Upper lobe of left lung (tissue), 6 donors: Measurements from ENCODE around the gene SLC43A3. TPM values are rescaled to one million over a fixed set of nuclear protein-coding genes. Genes with fewer than 3 reads are reported as not detected.

Source experiments
- ATAC-seq, 2 donors: fragments of 200-7000 bp; cut with Tn5 transposase; one replicate each; pipeline ENCODE4 v1.9.1; 2022; ENCODE audit warnings: mild to moderate bottlenecking in 2 of 2, moderate library complexity in 2 of 2; ENCODE audit not compliant: low FRiP score in 2 of 2
- DNase-seq, 2 donors: peaks; one replicate each; pipeline ENCODE4 v3.0.0-alpha.2; 2019 to 2020
- H3K27ac ChIP-seq, 4 donors: fragments of 200-600 bp; sonication (generic); one replicate each; pipeline ENCODE4 v1.5.1; 2016 to 2019
- H3K27me3 ChIP-seq, 4 donors: fragments of 200-600 bp; sonication (generic); one replicate each; pipeline ENCODE4 v1.5.1; 2017 to 2019
- H3K36me3 ChIP-seq, 4 donors: fragments of 200-600 bp; sonication (generic); one replicate each; pipeline ENCODE4 v1.5.1; 2016 to 2019
- H3K4me1 ChIP-seq, 4 donors: fragments of 200-600 bp; sonication (generic); one replicate each; pipeline ENCODE4 v1.5.1; 2018 to 2019
- H3K4me3 ChIP-seq, 4 donors: fragments of 200-600 bp; sonication (generic); one replicate each; pipeline ENCODE4 v1.5.1; 2017 to 2019; ENCODE audit warnings: mild to moderate bottlenecking in 2 of 4, moderate library complexity in 1 of 4
- H3K9me3 ChIP-seq, 4 donors: fragments of 200-600 bp; sonication (generic); one replicate each; pipeline ENCODE4 v1.5.1; 2018 to 2019
- EP300 ChIP-seq, 4 donors: sonication (generic); formaldehyde crosslinking; IDR thresholded peaks; one replicate each; pipeline ENCODE4 v1.5.1; 2017; ENCODE audit warnings: antibody characterized with exemption in 4 of 4, control low read depth in 2 of 4
- POLR2A ChIP-seq, 4 donors: fragments of 450-650 bp; IDR thresholded peaks; one replicate each; pipeline ENCODE4 v1.5.1; 2016 to 2017; ENCODE audit warnings: antibody characterized with exemption in 4 of 4, mild to moderate bottlenecking in 2 of 4
- POLR2AphosphoS5 ChIP-seq, 2 donors: sonication (generic); formaldehyde crosslinking; IDR thresholded peaks; one replicate each; pipeline ENCODE4 v1.5.1; 2017; ENCODE audit warnings: antibody characterized with exemption in 2 of 2
- WGBS, 2 donors: methylation state at CpG; one replicate each; pipeline ENCODE4 v1.1.5; 2017 to 2018; 5-methylcytosine and 5-hydroxymethylcytosine counted together
- total RNA-seq, 6 donors: library from RNA; depleted of rRNA in 4 of 6; stranded (reverse); fragments of >200 nt in 4 of 6; gene quantifications; one replicate each; pipeline versions ENCODE4 v1.1.0 to v1.2.1, GENCODE V29; 2016 to 2021
- TF ChIP-seq, protein P1 (sequence below), 6 experiments: fragments of 450-650 bp in 4 of 6; fragments of 200-600 bp in 2 of 6; sonication (generic) in 2 of 6; IDR thresholded peaks; one replicate each; pipeline ENCODE4 v1.5.1; 2016 to 2019; ENCODE audit warnings: antibody characterized with exemption in 6 of 6
- donor health status: DM: no; HTN: no; CAD: no; lungs with moderate emphysema.
- donor health status: DM: no; HTN: yes; CAD: no; lungs with severe emphysema.

SLC43A3 gene
- total RNA-seq, 6 donors from 2014 or later, result 61.6 to 177 (median 118) TPM

DNA sequence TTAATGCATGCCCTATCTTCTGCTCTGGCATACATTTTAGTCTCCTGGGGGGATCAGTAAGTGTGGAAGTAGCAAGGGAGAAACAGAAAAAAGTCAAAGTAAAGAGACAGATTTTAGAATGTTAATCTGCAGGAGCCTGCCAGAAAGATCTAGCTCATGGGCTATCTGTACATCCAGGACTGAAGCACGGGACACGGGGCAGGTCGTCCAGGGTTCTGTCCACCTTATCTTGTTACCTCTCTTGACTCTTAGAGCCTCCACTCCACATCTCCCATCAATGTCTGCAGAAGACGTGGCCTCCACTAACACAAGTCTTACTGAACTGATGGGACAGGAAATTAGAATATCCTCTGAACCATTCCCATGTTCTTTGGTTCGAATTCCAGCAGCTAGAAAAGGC is 1.7 kb upstream of the SLC43A3 start:
- peaks cover 60 to 73% (median 66%) of the 10 kb centered on the region in 4 donors for H3K4me1 ChIP-seq
- H3K36me3 ChIP-seq, result peaks cover 0 to 10% (median 3%) of the 10 kb centered on the region in 4 donors
- H3K27me3 ChIP-seq, result no peaks in the 10 kb centered on the region
- TF ChIP-seq POLR2AphosphoS5 (IDR thresholded peaks at IDR 0.05) (no peak), POLR2A (IDR thresholded peaks at IDR 0.05) (no peak), EP300 (IDR thresholded peaks at IDR 0.05) (no peak)
- TF ChIP-seq, protein P1, sequence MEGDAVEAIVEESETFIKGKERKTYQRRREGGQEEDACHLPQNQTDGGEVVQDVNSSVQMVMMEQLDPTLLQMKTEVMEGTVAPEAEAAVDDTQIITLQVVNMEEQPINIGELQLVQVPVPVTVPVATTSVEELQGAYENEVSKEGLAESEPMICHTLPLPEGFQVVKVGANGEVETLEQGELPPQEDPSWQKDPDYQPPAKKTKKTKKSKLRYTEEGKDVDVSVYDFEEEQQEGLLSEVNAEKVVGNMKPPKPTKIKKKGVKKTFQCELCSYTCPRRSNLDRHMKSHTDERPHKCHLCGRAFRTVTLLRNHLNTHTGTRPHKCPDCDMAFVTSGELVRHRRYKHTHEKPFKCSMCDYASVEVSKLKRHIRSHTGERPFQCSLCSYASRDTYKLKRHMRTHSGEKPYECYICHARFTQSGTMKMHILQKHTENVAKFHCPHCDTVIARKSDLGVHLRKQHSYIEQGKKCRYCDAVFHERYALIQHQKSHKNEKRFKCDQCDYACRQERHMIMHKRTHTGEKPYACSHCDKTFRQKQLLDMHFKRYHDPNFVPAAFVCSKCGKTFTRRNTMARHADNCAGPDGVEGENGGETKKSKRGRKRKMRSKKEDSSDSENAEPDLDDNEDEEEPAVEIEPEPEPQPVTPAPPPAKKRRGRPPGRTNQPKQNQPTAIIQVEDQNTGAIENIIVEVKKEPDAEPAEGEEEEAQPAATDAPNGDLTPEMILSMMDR (IDR thresholded peaks at IDR 0.05), result no peak
- H3K9me3 ChIP-seq, result no peaks in the 10 kb centered on the region
- WGBS, 2 donors, result 84 to 87% methylated on average over 5 of the region's 5 CpGs
- H3K4me3 ChIP-seq, result no peak overlapping the region
- ATAC-seq (no peak), DNase-seq (no peak)
- peak overlapping the region in 3 of 4 donors; percentile 94 to 97 (median 95) for H3K27ac ChIP-seq

DNA sequence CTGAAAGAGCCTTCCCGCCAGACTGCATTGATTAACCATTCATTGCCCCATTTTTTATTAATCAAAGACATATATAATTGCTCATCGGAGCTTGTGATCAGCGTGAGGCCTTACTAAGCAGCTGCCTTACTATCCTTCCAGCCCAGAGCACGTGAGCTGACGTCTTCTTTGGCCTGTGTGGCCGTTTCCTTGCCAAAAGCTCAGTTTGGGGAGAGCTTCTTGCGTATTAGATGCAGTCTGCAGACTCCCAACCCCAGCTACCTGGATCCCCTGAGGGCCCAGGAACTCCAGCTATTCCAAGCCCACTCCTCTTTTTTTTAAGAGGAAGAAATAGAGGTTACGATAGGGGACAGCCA is 784 bp upstream of the SLC43A3 start:
- 55 to 58% methylated on average over 8 of the region's 8 CpGs for WGBS, 2 donors
- Histone ChIP-seq H3K4me3 (peak overlapping the region in 1 of 4 donors; percentile 54), H3K9me3 (no peaks in the 10 kb centered on the region)

DNA sequence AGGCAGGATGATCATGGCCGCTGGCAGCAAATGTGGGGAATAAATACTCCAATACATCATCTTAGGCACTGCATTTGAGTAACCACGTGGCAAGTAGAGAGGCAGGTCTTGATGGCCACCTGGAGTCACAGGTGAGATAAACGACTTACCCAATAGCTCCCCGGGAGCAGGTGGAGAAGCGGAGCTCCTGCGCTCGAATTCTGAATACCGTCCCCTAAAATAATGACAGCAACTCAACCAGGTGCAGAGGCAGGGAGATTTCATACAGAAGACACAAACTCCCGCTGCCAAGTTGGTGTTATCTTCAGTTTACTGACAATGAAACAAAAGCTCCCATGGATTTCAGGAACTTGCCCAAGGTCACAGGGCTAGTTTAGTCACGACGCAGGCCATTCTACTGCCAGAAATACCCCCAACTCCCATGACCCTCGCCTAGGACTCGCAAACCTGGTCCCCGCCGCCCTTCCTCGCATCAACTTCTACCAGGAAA is 437 bp downstream of the SLC43A3 start:
- ATAC-seq, result no peak
- Histone ChIP-seq H3K9me3 (no peaks in the 10 kb centered on the region), H3K4me3 (peak overlapping the region; percentile 42 to 58 (median 52)), H3K27ac (peak overlapping the region; percentile 92 to 97 (median 94)), H3K4me1 (peaks cover 45 to 56% (median 54%) of the 10 kb centered on the region in 4 donors), H3K27me3 (no peaks in the 10 kb centered on the region), H3K36me3 (peaks cover 0 to 21% (median 3%) of the 10 kb centered on the region in 4 donors)
- peak in 1 of 2 donors; percentile 53 for DNase-seq
- TF ChIP-seq EP300 (IDR thresholded peaks at IDR 0.05) (no peak), POLR2A (IDR thresholded peaks at IDR 0.05) (no peak), POLR2AphosphoS5 (IDR thresholded peaks at IDR 0.05) (no peak)
- TF ChIP-seq, protein P1 (IDR thresholded peaks at IDR 0.05), result no peak
- WGBS, 2 donors, result 6 to 17% methylated on average over 8 to 16 of the region's 16 CpGs

More for the DNA sequence above, 784 bp upstream of the SLC43A3 start:
- H3K27me3 ChIP-seq, result no peaks in the 10 kb centered on the region
- H3K4me1 ChIP-seq, result peaks cover 50 to 64% (median 63%) of the 10 kb centered on the region in 4 donors
- peak overlapping the region; percentile 92 to 97 (median 94) for H3K27ac ChIP-seq
- ATAC-seq (peak in 1 of 2 donors; percentile 56), DNase-seq (peak in 1 of 2 donors; percentile 27)
- TF ChIP-seq EP300 (IDR thresholded peaks at IDR 0.05) (no peak), POLR2A (IDR thresholded peaks at IDR 0.05) (no peak), POLR2AphosphoS5 (IDR thresholded peaks at IDR 0.05) (no peak)
- TF ChIP-seq, protein P1 (IDR thresholded peaks at IDR 0.05), result no peak
- H3K36me3 ChIP-seq, result peaks cover 0 to 18% (median 3%) of the 10 kb centered on the region in 4 donors

DNA sequence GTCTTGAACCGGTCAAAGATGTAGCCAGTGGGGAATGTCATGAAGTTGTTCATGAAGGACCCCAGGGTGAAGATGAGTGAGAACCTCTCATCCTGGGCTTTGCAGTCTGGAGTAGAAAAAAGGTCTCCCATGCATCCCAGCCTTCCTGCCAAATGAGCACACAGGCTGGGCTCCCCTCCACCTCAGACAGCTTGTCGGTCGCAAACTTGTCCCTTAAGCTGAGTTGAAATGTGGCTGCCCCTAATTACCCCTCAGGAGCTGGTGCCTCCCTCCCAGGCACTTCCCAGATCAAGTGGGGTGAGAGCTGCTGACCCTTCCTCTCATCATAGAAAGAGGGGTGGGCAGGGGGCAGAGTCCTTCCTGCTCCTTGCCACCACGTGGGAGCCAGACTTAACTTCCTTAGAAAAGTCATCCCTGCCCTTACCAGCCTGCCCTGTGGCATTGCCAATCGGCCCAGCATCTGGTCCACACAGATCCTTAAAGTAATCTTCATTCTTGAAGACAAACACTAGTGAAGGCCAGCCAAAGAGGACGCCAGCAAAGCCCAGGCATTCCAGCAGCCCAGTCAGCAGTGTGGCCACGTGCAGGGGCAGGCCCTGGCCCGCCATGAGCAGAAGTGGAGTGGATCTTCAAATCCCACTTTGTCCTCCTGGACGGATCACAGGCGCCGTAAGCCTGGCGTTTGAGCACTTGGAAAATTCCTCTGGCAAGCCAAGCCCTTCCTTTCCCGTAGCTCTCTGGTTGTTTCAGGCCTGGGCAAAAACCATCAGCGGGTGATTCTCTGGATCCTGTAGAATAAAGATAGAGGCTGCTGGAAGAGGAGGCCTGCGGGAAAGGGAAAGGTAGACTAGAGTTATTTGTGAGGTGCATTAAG is 1.1 kb downstream of the SLC43A3 start:
- TF ChIP-seq EP300 (IDR thresholded peaks at IDR 0.05) (peak in 2 of 4 donors; percentile 24 to 82), POLR2A (IDR thresholded peaks at IDR 0.05) (no peak), POLR2AphosphoS5 (IDR thresholded peaks at IDR 0.05) (peak in 1 of 2 donors; percentile 64)
- TF ChIP-seq, protein P1 (IDR thresholded peaks at IDR 0.05), result no peak
- peak overlapping the region; percentile 92 to 97 (median 94) for H3K27ac ChIP-seq
- H3K4me3 ChIP-seq, result peak overlapping the region in 3 of 4 donors; percentile 51 to 58 (median 54)
- 45 to 49% methylated on average over 9 to 15 of the region's 15 CpGs for WGBS, 2 donors
- peak; percentile 84 to 89 for DNase-seq
- peak; percentile 61 to 64 for ATAC-seq
- H3K36me3 ChIP-seq, result peaks cover 0 to 28% (median 3%) of the 10 kb centered on the region in 4 donors
- H3K27me3 ChIP-seq, result no peaks in the 10 kb centered on the region
- peaks cover 45 to 56% (median 51%) of the 10 kb centered on the region in 4 donors for H3K4me1 ChIP-seq
- no peaks in the 10 kb centered on the region for H3K9me3 ChIP-seq
